Osteoblast (primary cell): ENCODE measurements around the gene RAC2. TPM values are rescaled to one million over a fixed set of nuclear protein-coding genes. Genes with fewer than 3 reads are reported as not detected.

Experiments used
- DNase-seq: peaks from one replicate; pipeline ENCODE4 v3.0.0; 2011; ENCODE audit warnings: low spot score, mixed read lengths; ENCODE audit not compliant: insufficient read length; ENCODE audit errors: missing footprints
- H2AFZ ChIP-seq: 2 replicates; pipeline ENCODE4 v1.6.0; 2011; ENCODE audit warnings: mild to moderate bottlenecking, low read length
- H3K27ac ChIP-seq: 2 replicates; pipeline ENCODE4 v1.5.1; 2011; ENCODE audit warnings: mild to moderate bottlenecking, low read depth, low read length, moderate library complexity
- H3K27me3 ChIP-seq: 2 replicates; pipeline ENCODE4 v1.6.0; 2012; ENCODE audit warnings: mild to moderate bottlenecking, control low read depth, inconsistent platforms, low read length, moderate library complexity; ENCODE audit not compliant: insufficient read depth
- H3K36me3 ChIP-seq: 2 replicates; pipeline ENCODE4 v1.5.1; 2011; ENCODE audit warnings: mild to moderate bottlenecking, low read length, control low read depth, moderate library complexity; ENCODE audit not compliant: insufficient read depth
- H3K4me1 ChIP-seq: 2 replicates; pipeline ENCODE4 v1.5.1; 2011; ENCODE audit warnings: mild to moderate bottlenecking, low read length, control low read depth, moderate library complexity; ENCODE audit not compliant: insufficient read depth
- H3K4me2 ChIP-seq: 2 replicates; pipeline ENCODE4 v1.6.0; 2011; ENCODE audit warnings: mild to moderate bottlenecking, low read length; ENCODE audit not compliant: insufficient read depth
- H3K4me3 ChIP-seq: fragments of 200-600 bp; sonication (generic); 3 replicates; pipeline ENCODE4 v1.5.1; 2012; ENCODE audit warnings: mild to moderate bottlenecking, low read length, inconsistent platforms; ENCODE audit not compliant: insufficient read depth
- H3K79me2 ChIP-seq: 2 replicates; pipeline ENCODE4 v1.6.0; 2012; ENCODE audit warnings: mild to moderate bottlenecking, low read length, control low read depth, inconsistent platforms; ENCODE audit not compliant: insufficient read depth
- H3K9me3 ChIP-seq: 2 replicates; pipeline ENCODE4 v1.5.1; 2011; ENCODE audit warnings: low read depth, low read length, control low read depth
- H4K20me1 ChIP-seq: 2 replicates; pipeline ENCODE4 v1.6.0; 2012; ENCODE audit warnings: mild to moderate bottlenecking, low read length, control low read depth; ENCODE audit not compliant: insufficient read depth
- CTCF ChIP-seq: IDR thresholded peaks from 2 replicates; pipeline ENCODE4 v1.5.1; 2011; ENCODE audit warnings: mild to moderate bottlenecking, low read depth, low read length, moderate library complexity; ENCODE audit errors: extremely low read depth
- total RNA-seq: library from RNA; depleted of rRNA; stranded (reverse); fragments of >200 nt; gene quantifications from 2 replicates; pipeline ENCODE4 v1.2.3, GENCODE V29; 2012

Gene RAC2
- total RNA-seq, 1 donor = 14.5 TPM

DNA sequence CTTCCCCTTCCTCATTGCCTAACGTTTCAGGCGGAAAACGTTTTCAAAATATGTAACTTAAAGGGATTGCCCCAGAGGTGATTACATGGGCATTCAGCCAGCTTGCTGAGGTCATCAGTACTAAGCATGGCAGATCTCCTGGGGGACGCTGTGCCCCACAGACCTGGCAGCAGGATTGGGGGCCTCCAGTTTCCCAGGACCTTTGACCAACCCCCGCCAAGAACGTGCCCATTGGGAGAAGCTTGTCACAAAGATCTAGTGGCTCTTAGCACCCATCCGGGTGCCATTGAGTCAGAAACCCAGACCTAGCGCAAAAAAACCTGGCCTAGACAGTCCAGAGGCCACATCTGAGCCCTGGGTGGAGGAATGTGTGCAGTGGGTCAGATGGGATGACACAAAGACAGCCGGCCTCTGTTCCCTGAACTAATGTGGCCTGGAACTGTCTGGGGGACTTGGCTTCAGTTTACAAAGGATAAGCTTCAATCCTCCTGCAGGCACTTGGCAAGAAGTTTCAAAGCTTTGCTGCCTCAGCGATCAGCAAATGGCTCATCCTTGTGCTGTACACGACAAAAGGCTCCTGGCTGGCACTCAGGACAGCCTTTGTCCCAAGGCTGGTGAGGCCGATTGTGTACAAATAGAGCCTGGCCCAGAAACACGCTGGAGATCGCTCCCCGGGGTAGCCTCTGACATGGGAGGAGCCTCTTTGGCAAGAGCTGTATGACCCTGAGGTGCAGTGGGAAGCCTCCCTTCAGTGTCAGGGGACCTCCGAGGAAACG, 65.5 kb downstream of the RAC2 start:
- Histone ChIP-seq H3K4me1 (peaks cover 22% of the 10 kb centered on the region), H4K20me1 (no peaks in the 10 kb centered on the region), H3K4me2 (no peak overlapping the region), H2AFZ (no peak overlapping the region), H3K27me3 (peaks cover 7% of the 10 kb centered on the region), H3K79me2 (no peaks in the 10 kb centered on the region), H3K9me3 (no peaks in the 10 kb centered on the region), H3K4me3 (no peak overlapping the region), H3K36me3 (no peaks in the 10 kb centered on the region), H3K27ac (no peak overlapping the region)
- TF ChIP-seq CTCF = no peak
- peak; percentile 73 for DNase-seq

- Histone ChIP-seq H4K20me1 (no peaks in the 10 kb centered on the region), H3K36me3 (no peaks in the 10 kb centered on the region), H3K27me3 (peaks cover 10% of the 10 kb centered on the region), H3K4me2 (no peak overlapping the region), H2AFZ (no peak overlapping the region), H3K9me3 (no peaks in the 10 kb centered on the region), H3K4me3 (no peak overlapping the region), H3K79me2 (no peaks in the 10 kb centered on the region), H3K4me1 (peaks cover 22% of the 10 kb centered on the region), H3K27ac (no peak overlapping the region)
- peak; percentile 25 for DNase-seq
- no peak for TF ChIP-seq CTCF
Measured at GRCh38 chr22:37177755-37178154, 66.3 kb downstream of the RAC2 start.

GRCh38 chr22:37177221-37177620, 66.8 kb downstream of the RAC2 start:
- no peaks in the 10 kb centered on the region for H3K9me3 ChIP-seq
- H3K4me2 ChIP-seq = peak overlapping the region; percentile 65
- H3K27ac ChIP-seq = no peak overlapping the region
- H3K4me3 ChIP-seq = peak overlapping the region; percentile 57
- H3K27me3 ChIP-seq = peaks cover 10% of the 10 kb centered on the region
- no peaks in the 10 kb centered on the region for H3K36me3 ChIP-seq
- TF ChIP-seq CTCF = no peak
- H2AFZ ChIP-seq = no peak overlapping the region
- DNase-seq = peak; percentile 46
- peaks cover 22% of the 10 kb centered on the region for H3K4me1 ChIP-seq
- H3K79me2 ChIP-seq = no peaks in the 10 kb centered on the region
- H4K20me1 ChIP-seq = no peaks in the 10 kb centered on the region

DNA sequence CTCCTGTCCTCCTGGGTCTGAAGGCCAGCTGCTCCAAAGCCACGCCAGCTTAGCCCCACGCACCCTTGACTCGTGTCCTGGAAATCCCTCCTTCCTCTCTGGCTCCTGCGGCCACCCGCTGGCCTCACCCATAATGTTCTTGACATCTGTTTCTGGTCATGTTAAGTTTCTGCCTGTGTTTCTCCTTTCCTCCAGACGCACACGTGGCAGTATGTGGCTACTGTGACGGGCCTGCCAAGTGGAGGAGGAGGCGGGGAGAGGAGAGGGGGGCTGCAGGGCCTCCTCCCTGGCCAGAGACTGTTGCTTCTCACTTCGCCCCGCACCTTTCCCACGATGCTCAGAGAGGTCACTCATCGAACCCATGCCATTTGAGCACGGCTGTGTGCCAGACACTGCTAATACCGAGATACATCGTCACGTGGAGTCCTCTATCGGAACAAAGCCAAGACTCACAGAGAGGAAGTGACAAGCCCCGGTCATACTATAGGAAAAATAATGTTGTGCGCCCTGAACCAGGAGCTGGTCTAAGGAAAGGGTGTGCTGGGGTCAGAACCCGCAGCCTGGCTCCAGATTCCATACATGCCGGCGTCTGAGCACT, 67.5 kb downstream of the RAC2 start:
- no peaks in the 10 kb centered on the region for H3K9me3 ChIP-seq
- peak; percentile 94 for DNase-seq
- TF ChIP-seq CTCF = no peak
- no peaks in the 10 kb centered on the region for H3K36me3 ChIP-seq
- peak overlapping the region; percentile 57 for H3K4me3 ChIP-seq
- no peaks in the 10 kb centered on the region for H4K20me1 ChIP-seq
- H3K27me3 ChIP-seq = peaks cover 15% of the 10 kb centered on the region
- peak overlapping the region; percentile 81 for H2AFZ ChIP-seq
- H3K27ac ChIP-seq = peak overlapping the region; percentile 13
- H3K4me2 ChIP-seq = peak overlapping the region; percentile 65
- peaks cover 22% of the 10 kb centered on the region for H3K4me1 ChIP-seq
- H3K79me2 ChIP-seq = no peaks in the 10 kb centered on the region
